Natural killer cell (primary cell): ENCODE data around the gene ZNF287. TPM values are rescaled to one million over a fixed set of nuclear protein-coding genes. Genes with fewer than 3 reads are reported as not detected.

ENCODE experiments used
- ATAC-seq, 3 donors: fragments of 150-1000 bp in 2 of 3; fragments of 200-7000 bp in 1 of 3; cut with Tn5 transposase; 1 replicate in 1 of 3; 2 replicates in 2 of 3; pipeline ENCODE4 v1.10.0; 2021; ENCODE audit warnings: mild to moderate bottlenecking in 2 of 3, moderate library complexity in 2 of 3
- DNase-seq, 2 donors: peaks; one replicate each; pipeline versions ENCODE4 v3.0.0 to v3.0.0-alpha.2; 2013 to 2021; ENCODE audit warnings: mixed read lengths in 1 of 2
- H3K27ac ChIP-seq: one replicate; pipeline ENCODE4 v1.5.1; 2013; ENCODE audit warnings: mild to moderate bottlenecking, low read length
- H3K27me3 ChIP-seq: one replicate; pipeline ENCODE4 v1.6.1; 2013; ENCODE audit warnings: low read length; ENCODE audit not compliant: control insufficient read depth, insufficient read depth
- H3K36me3 ChIP-seq: one replicate; pipeline ENCODE4 v1.6.1; 2013; ENCODE audit warnings: low read length; ENCODE audit not compliant: control insufficient read depth, insufficient read depth
- H3K4me1 ChIP-seq: one replicate; pipeline ENCODE4 v1.6.1; 2013; ENCODE audit warnings: low read length; ENCODE audit not compliant: control insufficient read depth, insufficient read depth
- H3K4me3 ChIP-seq: one replicate; pipeline ENCODE4 v1.5.1; 2013; ENCODE audit warnings: low read length
- H3K9me3 ChIP-seq: one replicate; pipeline ENCODE4 v1.6.1; 2013; ENCODE audit warnings: low read length; ENCODE audit not compliant: control insufficient read depth, insufficient read depth
- H3K27ac Mint-ChIP-seq, 2 donors: one replicate each; pipeline ENCODE4 v1.8.0; 2022; ENCODE audit warnings: mild to moderate bottlenecking in 2 of 2, mixed read lengths in 2 of 2, moderate library complexity in 1 of 2
- H3K27me3 Mint-ChIP-seq, 2 donors: one replicate each; pipeline ENCODE4 v1.8.0; 2022; ENCODE audit warnings: low read depth in 2 of 2, mixed read lengths in 2 of 2
- H3K36me3 Mint-ChIP-seq: one replicate; pipeline ENCODE4 v1.8.0; 2022; ENCODE audit warnings: mixed read lengths
- H3K4me1 Mint-ChIP-seq, 2 donors: one replicate each; pipeline ENCODE4 v1.8.0; 2022; ENCODE audit warnings: mixed read lengths in 2 of 2
- H3K4me3 Mint-ChIP-seq: one replicate; pipeline ENCODE4 v1.8.0; 2022; ENCODE audit warnings: mild to moderate bottlenecking, moderate library complexity, mixed read lengths
- H3K9me3 Mint-ChIP-seq, 2 donors: one replicate each; pipeline ENCODE4 v1.8.0; 2022; ENCODE audit warnings: mixed read lengths in 2 of 2
- WGBS: methylation state at CpG from one replicate; pipeline ENCODE4 v1.1.7; 2013; ENCODE audit warnings: missing lambda C conversion rate; ENCODE audit not compliant: insufficient coverage; 5-methylcytosine and 5-hydroxymethylcytosine counted together
- intact Hi-C: fragments of 100-400 bp; cut with micrococcal nuclease; formaldehyde crosslinking; loops from one replicate; pipeline ENCODE4 v1.14.2; 2022
- total RNA-seq, 4 donors: library from RNA; stranded (reverse); fragments of 120-200 nt in 1 of 4; gene quantifications; one replicate each; pipeline versions ENCODE4 v1.2.3 to v1.2.4, GENCODE V29; 2013 to 2022
- TF ChIP-seq, protein P1 (sequence below): fragments of 200-600 bp; IDR thresholded peaks from one replicate; pipeline ENCODE4 v1.8.0; 2022; ENCODE audit warnings: antibody characterized with exemption

ZNF287 gene
- total RNA-seq, 3 donors from 2014 or later (not counting 1 experiment from before 2014, with no cell fraction given): 2.4 to 7.4 (median 5.3) TPM

DNA sequence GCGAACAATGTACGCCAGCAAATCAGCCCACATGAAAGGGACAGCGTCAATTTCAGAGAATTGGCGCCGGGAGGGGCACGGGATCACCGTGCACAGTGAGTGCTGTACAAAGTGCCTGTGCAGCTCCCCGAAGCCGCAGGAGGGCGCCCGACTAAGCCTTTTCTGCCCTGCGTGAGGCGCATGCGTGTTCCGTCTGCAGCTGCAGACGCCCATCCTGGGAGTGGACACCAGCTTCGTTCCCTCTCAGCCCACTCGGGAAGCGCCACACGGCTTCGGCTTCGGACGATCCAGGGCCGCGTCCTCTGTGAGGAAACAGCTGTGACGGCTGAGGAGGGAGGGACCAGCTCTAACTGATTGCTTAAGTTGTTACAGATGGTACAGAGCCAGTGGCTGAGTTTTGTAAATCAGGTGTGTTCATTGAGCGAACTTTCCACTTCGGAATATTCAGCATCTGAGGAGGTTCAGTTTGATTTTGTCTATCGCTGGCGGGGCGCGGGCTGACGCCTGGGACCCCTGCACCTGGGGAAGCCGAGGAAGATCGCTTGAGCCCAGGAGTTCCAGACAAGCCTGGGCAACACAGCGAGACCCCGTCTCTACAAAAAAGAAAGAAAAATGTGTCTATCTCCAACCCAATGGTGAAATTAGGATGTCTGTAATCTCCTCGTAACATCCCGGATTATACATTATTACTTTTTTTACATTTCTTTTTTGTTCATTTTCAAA is 15.4 kb upstream of the ZNF287 start:
- Histone ChIP-seq H3K4me3 (peak overlapping the region; percentile 11), H3K36me3 (no peaks in the 10 kb centered on the region), H3K27me3 (peaks cover 7% of the 10 kb centered on the region), H3K27ac (no peak overlapping the region), H3K4me1 (peaks cover 19% of the 10 kb centered on the region), H3K9me3 (no peaks in the 10 kb centered on the region)
- ATAC-seq (peak; percentile 96 to 97 (median 96)), DNase-seq (peak; percentile 80 to 97)
- Mint-ChIP-seq H3K36me3 (no peaks in the 10 kb centered on the region), H3K4me3 (peak overlapping the region; percentile 78), H3K4me1 (peaks cover 10 to 16% of the 10 kb centered on the region in 2 donors), H3K27me3 (peaks cover 42 to 71% of the 10 kb centered on the region in 2 donors), H3K27ac (no peak overlapping the region), H3K9me3 (no peaks in the 10 kb centered on the region)
- intact Hi-C loops: no loop called here
- WGBS: 13% methylated on average over 38 of the region's 39 CpGs
- TF ChIP-seq, protein P1, sequence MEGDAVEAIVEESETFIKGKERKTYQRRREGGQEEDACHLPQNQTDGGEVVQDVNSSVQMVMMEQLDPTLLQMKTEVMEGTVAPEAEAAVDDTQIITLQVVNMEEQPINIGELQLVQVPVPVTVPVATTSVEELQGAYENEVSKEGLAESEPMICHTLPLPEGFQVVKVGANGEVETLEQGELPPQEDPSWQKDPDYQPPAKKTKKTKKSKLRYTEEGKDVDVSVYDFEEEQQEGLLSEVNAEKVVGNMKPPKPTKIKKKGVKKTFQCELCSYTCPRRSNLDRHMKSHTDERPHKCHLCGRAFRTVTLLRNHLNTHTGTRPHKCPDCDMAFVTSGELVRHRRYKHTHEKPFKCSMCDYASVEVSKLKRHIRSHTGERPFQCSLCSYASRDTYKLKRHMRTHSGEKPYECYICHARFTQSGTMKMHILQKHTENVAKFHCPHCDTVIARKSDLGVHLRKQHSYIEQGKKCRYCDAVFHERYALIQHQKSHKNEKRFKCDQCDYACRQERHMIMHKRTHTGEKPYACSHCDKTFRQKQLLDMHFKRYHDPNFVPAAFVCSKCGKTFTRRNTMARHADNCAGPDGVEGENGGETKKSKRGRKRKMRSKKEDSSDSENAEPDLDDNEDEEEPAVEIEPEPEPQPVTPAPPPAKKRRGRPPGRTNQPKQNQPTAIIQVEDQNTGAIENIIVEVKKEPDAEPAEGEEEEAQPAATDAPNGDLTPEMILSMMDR: peak; percentile 81

DNA sequence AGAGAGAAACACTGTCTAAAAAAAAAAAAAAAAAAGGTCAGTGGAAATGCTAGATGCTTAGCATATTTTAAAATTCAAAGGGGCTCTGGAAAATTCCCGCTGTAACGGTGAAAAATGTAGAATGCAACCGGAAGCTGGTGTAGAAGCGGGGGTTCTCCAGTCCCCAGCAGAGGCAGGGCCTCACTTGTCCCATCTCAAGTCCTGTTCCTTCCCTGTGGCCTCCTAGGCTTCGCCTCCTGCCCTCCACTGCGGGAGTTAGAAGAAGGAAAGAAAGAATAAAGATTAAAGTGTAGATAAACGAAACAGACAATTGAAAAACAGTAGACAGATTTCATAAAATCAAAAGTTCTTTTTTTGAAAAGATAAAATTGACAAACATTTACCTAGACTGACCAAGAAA is 14.8 kb upstream of the ZNF287 start:
- H3K27ac ChIP-seq: no peak overlapping the region
- no peak overlapping the region for H3K4me3 ChIP-seq
- TF ChIP-seq, protein P1: no peak
- Mint-ChIP-seq H3K36me3 (no peaks in the 10 kb centered on the region), H3K4me1 (peaks cover 10% of the 10 kb centered on the region in 2 donors), H3K27ac (no peak overlapping the region), H3K4me3 (peak overlapping the region; percentile 78), H3K27me3 (peaks cover 42 to 75% of the 10 kb centered on the region in 2 donors), H3K9me3 (no peaks in the 10 kb centered on the region)
- no peak for ATAC-seq
- H3K27me3 ChIP-seq: peaks cover 7% of the 10 kb centered on the region
- no peaks in the 10 kb centered on the region for H3K36me3 ChIP-seq
- no peak for DNase-seq
- H3K9me3 ChIP-seq: no peaks in the 10 kb centered on the region
- peaks cover 14% of the 10 kb centered on the region for H3K4me1 ChIP-seq
- WGBS: 46% methylated on average over 4 of the region's 7 CpGs
- intact Hi-C loops: no loop called here

DNA sequence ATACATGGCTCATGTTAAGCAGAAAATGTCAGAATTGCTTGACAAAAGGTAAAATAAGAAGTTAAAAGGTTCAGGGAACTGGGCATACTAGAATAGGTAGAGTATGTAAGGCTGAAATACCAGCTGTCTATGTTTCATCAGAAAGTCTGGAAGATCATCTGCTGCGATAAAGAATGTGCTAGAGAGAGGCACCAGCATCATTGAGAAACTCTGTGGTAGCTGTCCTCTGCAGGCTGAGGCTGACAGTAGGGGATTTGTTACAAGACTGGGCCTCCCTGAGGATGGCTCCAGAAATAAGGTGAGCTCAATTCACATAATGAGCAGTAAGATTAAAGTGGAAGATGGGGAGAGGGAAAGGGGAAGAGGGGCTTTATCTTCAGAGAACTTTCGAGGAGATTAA is 4.5 kb upstream of the ZNF287 start:
- no peak for ATAC-seq
- intact Hi-C loops: no loop called here
- TF ChIP-seq, protein P1: no peak

More for the DNA sequence above, 4.5 kb upstream of the ZNF287 start:
- H3K9me3 ChIP-seq: no peaks in the 10 kb centered on the region
- H3K4me3 ChIP-seq: no peak overlapping the region
- H3K36me3 ChIP-seq: no peaks in the 10 kb centered on the region
- peaks cover 11 to 16% of the 10 kb centered on the region in 2 donors for H3K4me1 Mint-ChIP-seq
- H3K27me3 ChIP-seq: no peaks in the 10 kb centered on the region
- H3K4me3 Mint-ChIP-seq: no peak overlapping the region
- H3K27ac Mint-ChIP-seq: no peak overlapping the region
- H3K9me3 Mint-ChIP-seq: no peaks in the 10 kb centered on the region
- H3K27ac ChIP-seq: no peak overlapping the region
- H3K36me3 Mint-ChIP-seq: no peaks in the 10 kb centered on the region
- peaks cover 8% of the 10 kb centered on the region for H3K4me1 ChIP-seq
- WGBS: 74% methylated on average over 2 of the region's 2 CpGs
- no peak for DNase-seq
- peaks cover 6 to 9% of the 10 kb centered on the region in 2 donors for H3K27me3 Mint-ChIP-seq
